T-cell (primary cell): Measurements from ENCODE around the gene SUGCT. TPM values are rescaled to one million over a fixed set of nuclear protein-coding genes. Genes with fewer than 3 reads are reported as not detected.

Source experiments
- ATAC-seq, 4 experiments: fragments of 200-7000 bp in 3 of 4; fragments of 150-1000 bp in 1 of 4; cut with Tn5 transposase; replicated peaks in 1 of 4; 1 replicate in 3 of 4; 2 replicates in 1 of 4; pipeline ENCODE4 v1.10.0; 2021; ENCODE audit warnings: moderate library complexity in 3 of 4, mild to moderate bottlenecking in 2 of 4, moderate number of reproducible peaks in 1 of 4
- CTCF ChIA-PET, 2 donors: fragments of 300-600 bp; sonication (Branson Sonifier 250); formaldehyde crosslinking; loops; one replicate each; lab custom pipeline; 2022; ENCODE audit warnings: antibody characterized with exemption in 2 of 2; lab: Charles Lee
- POLR2A ChIA-PET, 2 donors: fragments of 300-600 bp; sonication (Branson Sonifier 250); formaldehyde crosslinking; loops; one replicate each; lab custom pipeline; 2022; ENCODE audit warnings: antibody characterized with exemption in 2 of 2; lab: Charles Lee
- DNase-seq, 35 experiments: peaks; one replicate each; pipeline versions ENCODE4 v3.0.0 to v3.0.0-alpha.2; 2013 to 2023
- H3K27ac ChIP-seq: one replicate; pipeline ENCODE4 v1.5.1; 2013; ENCODE audit warnings: low read length
- H3K27me3 ChIP-seq, 2 experiments: replicated peaks in 1 of 2; 1 replicate in 1 of 2; 2 replicates in 1 of 2; pipeline versions ENCODE4 v1.6.1 to v1.7.0; 2013; ENCODE audit warnings: low read length in 1 of 2, mixed read lengths in 1 of 2; ENCODE audit not compliant: control insufficient read depth in 2 of 2, insufficient read depth in 2 of 2; ENCODE audit errors: extremely low read depth in 1 of 2
- H3K36me3 ChIP-seq, 2 donors: 1 replicate in 1 of 2; 2 replicates in 1 of 2; pipeline versions ENCODE4 v1.6.1 to v1.7.0; 2013; ENCODE audit warnings: low read length in 1 of 2; ENCODE audit not compliant: control insufficient read depth in 2 of 2, insufficient read depth in 1 of 2; ENCODE audit errors: extremely low read depth in 1 of 2
- H3K4me1 ChIP-seq, 2 experiments: 1 replicate in 1 of 2; 2 replicates in 1 of 2; pipeline versions ENCODE4 v1.6.1 to v1.7.0; 2013; ENCODE audit warnings: low read length in 2 of 2, mixed read lengths in 1 of 2; ENCODE audit not compliant: insufficient read depth in 2 of 2, control insufficient read depth in 1 of 2; ENCODE audit errors: extremely low read depth in 1 of 2
- H3K4me3 ChIP-seq, 2 donors: 1 replicate in 1 of 2; 2 replicates in 1 of 2; pipeline versions ENCODE4 v1.5.1 to v1.7.0; 2013; ENCODE audit warnings: mild to moderate bottlenecking in 2 of 2, low read length in 1 of 2, moderate library complexity in 1 of 2; ENCODE audit not compliant: control insufficient read depth in 1 of 2; ENCODE audit errors: extremely low read depth in 1 of 2
- H3K9me3 ChIP-seq: 2 replicates; pipeline ENCODE4 v1.7.0; 2013
- H3K27ac Mint-ChIP-seq, 2 donors: one replicate each; pipeline ENCODE4 v1.8.0; 2020 to 2021; ENCODE audit warnings: mild to moderate bottlenecking in 2 of 2, mixed read lengths in 2 of 2
- H3K27me3 Mint-ChIP-seq, 2 donors: one replicate each; pipeline ENCODE4 v1.8.0; 2021 to 2022; ENCODE audit warnings: mixed read lengths in 2 of 2
- H3K36me3 Mint-ChIP-seq: one replicate; pipeline ENCODE4 v1.8.0; 2021; ENCODE audit warnings: mixed read lengths
- H3K4me1 Mint-ChIP-seq, 3 donors: one replicate each; pipeline ENCODE4 v1.8.0; 2020 to 2022; ENCODE audit warnings: mixed read lengths in 3 of 3, mild to moderate bottlenecking in 1 of 3
- H3K4me3 Mint-ChIP-seq, 3 donors: one replicate each; pipeline ENCODE4 v1.8.0; 2020 to 2022; ENCODE audit warnings: mild to moderate bottlenecking in 3 of 3, mixed read lengths in 3 of 3, moderate library complexity in 3 of 3
- H3K9me3 Mint-ChIP-seq, 3 donors: one replicate each; pipeline ENCODE4 v1.8.0; 2020 to 2022; ENCODE audit warnings: mixed read lengths in 3 of 3
- WGBS: methylation state at CpG from one replicate; pipeline ENCODE4 v1.1.5; 2013; ENCODE audit warnings: missing lambda C conversion rate; ENCODE audit not compliant: insufficient coverage; 5-methylcytosine and 5-hydroxymethylcytosine counted together
- total RNA-seq, 35 experiments: library from RNA in 6 of 35; stranded (reverse) in 6 of 35; fragments of 120-200 nt in 1 of 35; gene quantifications; one replicate each; pipeline versions ENCODE4 v1.2.1 to v1.2.4 and lab custom pipeline; 2013 to 2026

The SUGCT gene
- total RNA-seq, 5 donors from 2014 or later (not counting 1 experiment from before 2014, with no cell fraction given): 1.3 to 3.1 (median 2.3) TPM

GRCh38 chr7:40777730-40778312, 643.0 kb downstream of the SUGCT start:
- ATAC-seq: no peak
- ChIA-PET CTCF (no interaction called here), POLR2A (no interaction called here)
- Histone ChIP-seq H3K9me3 (no peaks in the 10 kb centered on the region), H3K27ac (no peak overlapping the region), H3K4me3 (no peak overlapping the region), H3K36me3 (no peaks in the 10 kb centered on the region), H3K4me1 (no peaks in the 10 kb centered on the region), H3K27me3 (no peaks in the 10 kb centered on the region)
- Mint-ChIP-seq H3K4me3 (no peak overlapping the region), H3K27me3 (no peaks in the 10 kb centered on the region), H3K4me1 (no peaks in the 10 kb centered on the region), H3K27ac (no peak overlapping the region), H3K9me3 (no peaks in the 10 kb centered on the region), H3K36me3 (no peaks in the 10 kb centered on the region)
- WGBS: 63% methylated on average over 3 of the region's 5 CpGs
- DNase-seq: no peak

- Histone ChIP-seq H3K27ac (no peak overlapping the region), H3K27me3 (no peaks in the 10 kb centered on the region), H3K9me3 (no peaks in the 10 kb centered on the region), H3K4me1 (no peaks in the 10 kb centered on the region), H3K4me3 (no peak overlapping the region), H3K36me3 (no peaks in the 10 kb centered on the region)
- no CpG with 5 or more reads among the region's 1 CpG for WGBS
- ChIA-PET POLR2A (interaction anchor here in 1 of 2 donors (0.6 kb wide), 1 partner anchor 137 kb away, joined by 7 read pairs; no protein-coding TSS in a partner anchor), CTCF (no interaction called here)
- Mint-ChIP-seq H3K27ac (no peak overlapping the region), H3K9me3 (no peaks in the 10 kb centered on the region), H3K27me3 (no peaks in the 10 kb centered on the region), H3K4me1 (no peaks in the 10 kb centered on the region), H3K36me3 (no peaks in the 10 kb centered on the region), H3K4me3 (no peak overlapping the region)
- DNase-seq: no peak
- no peak for ATAC-seq
These were observed 645.7 kb downstream of the SUGCT start for GRCh38 chr7:40780460-40780859.

- ChIA-PET CTCF (no interaction called here), POLR2A (no interaction called here)
These were observed 648.0 kb downstream of the SUGCT start for GRCh38 chr7:40782836-40783235.

GRCh38 chr7:40784176-40784575, 649.4 kb downstream of the SUGCT start:
- Mint-ChIP-seq H3K4me3 (no peak overlapping the region), H3K27ac (no peak overlapping the region), H3K27me3 (no peaks in the 10 kb centered on the region), H3K4me1 (no peaks in the 10 kb centered on the region), H3K9me3 (no peaks in the 10 kb centered on the region), H3K36me3 (no peaks in the 10 kb centered on the region)
- POLR2A ChIA-PET: no interaction called here
- Histone ChIP-seq H3K9me3 (no peaks in the 10 kb centered on the region), H3K4me1 (no peaks in the 10 kb centered on the region), H3K4me3 (no peak overlapping the region), H3K27ac (no peak overlapping the region), H3K36me3 (no peaks in the 10 kb centered on the region), H3K27me3 (no peaks in the 10 kb centered on the region)
- CTCF ChIA-PET: no interaction called here
- WGBS: no CpG with 5 or more reads among the region's 2 CpGs
- ATAC-seq (no peak), DNase-seq (no peak)

More at GRCh38 chr7:40782836-40783235, 648.0 kb downstream of the SUGCT start:
- H3K27me3 ChIP-seq: no peaks in the 10 kb centered on the region
- no peaks in the 10 kb centered on the region for H3K9me3 ChIP-seq
- DNase-seq (no peak), ATAC-seq (no peak)
- H3K4me3 Mint-ChIP-seq: no peak overlapping the region
- H3K27me3 Mint-ChIP-seq: no peaks in the 10 kb centered on the region
- H3K36me3 ChIP-seq: no peaks in the 10 kb centered on the region
- no peak overlapping the region for H3K27ac ChIP-seq
- no peak overlapping the region for H3K4me3 ChIP-seq
- no peaks in the 10 kb centered on the region for H3K36me3 Mint-ChIP-seq
- H3K27ac Mint-ChIP-seq: no peak overlapping the region
- no peaks in the 10 kb centered on the region for H3K9me3 Mint-ChIP-seq
- no peaks in the 10 kb centered on the region for H3K4me1 ChIP-seq
- no peaks in the 10 kb centered on the region for H3K4me1 Mint-ChIP-seq
- WGBS: 46% methylated on average over 1 of the region's 2 CpGs

- no peaks in the 10 kb centered on the region for H3K4me1 ChIP-seq
- Mint-ChIP-seq H3K36me3 (no peaks in the 10 kb centered on the region), H3K4me1 (no peaks in the 10 kb centered on the region), H3K9me3 (no peaks in the 10 kb centered on the region), H3K4me3 (no peak overlapping the region), H3K27me3 (no peaks in the 10 kb centered on the region), H3K27ac (no peak overlapping the region)
- no peaks in the 10 kb centered on the region for H3K36me3 ChIP-seq
- H3K4me3 ChIP-seq: no peak overlapping the region
- POLR2A ChIA-PET: no interaction called here
- DNase-seq (no peak), ATAC-seq (no peak)
- no peaks in the 10 kb centered on the region for H3K27me3 ChIP-seq
- CTCF ChIA-PET: no interaction called here
- H3K27ac ChIP-seq: no peak overlapping the region
- WGBS: no CpG with 5 or more reads among the region's 1 CpG
- no peaks in the 10 kb centered on the region for H3K9me3 ChIP-seq
These were observed 652.1 kb downstream of the SUGCT start for GRCh38 chr7:40786909-40787308.

GRCh38 chr7:40793132-40793531, 658.3 kb downstream of the SUGCT start:
- WGBS: no CpG with 5 or more reads among the region's 3 CpGs
- Histone ChIP-seq H3K27ac (no peak overlapping the region), H3K4me1 (no peaks in the 10 kb centered on the region), H3K4me3 (no peak overlapping the region), H3K36me3 (no peaks in the 10 kb centered on the region), H3K27me3 (no peaks in the 10 kb centered on the region), H3K9me3 (no peaks in the 10 kb centered on the region)
- no peak for ATAC-seq
- peaks cover 0 to 4% (median 0%) of the 10 kb centered on the region in 3 donors for H3K9me3 Mint-ChIP-seq
- no peak for DNase-seq
- H3K36me3 Mint-ChIP-seq: no peaks in the 10 kb centered on the region
- CTCF ChIA-PET: no interaction called here
- no peaks in the 10 kb centered on the region for H3K27me3 Mint-ChIP-seq
- no peak overlapping the region for H3K27ac Mint-ChIP-seq
- H3K4me1 Mint-ChIP-seq: no peaks in the 10 kb centered on the region
- H3K4me3 Mint-ChIP-seq: no peak overlapping the region
- POLR2A ChIA-PET: no interaction called here

- ATAC-seq: no peak
- Mint-ChIP-seq H3K36me3 (no peaks in the 10 kb centered on the region), H3K27me3 (no peaks in the 10 kb centered on the region), H3K27ac (no peak overlapping the region), H3K9me3 (peaks cover 0 to 6% (median 0%) of the 10 kb centered on the region in 3 donors), H3K4me1 (no peaks in the 10 kb centered on the region), H3K4me3 (no peak overlapping the region)
- H3K9me3 ChIP-seq: no peaks in the 10 kb centered on the region
- no CpG with 5 or more reads among the region's 1 CpG for WGBS
- no peak overlapping the region for H3K4me3 ChIP-seq
- no peak overlapping the region for H3K27ac ChIP-seq
- H3K36me3 ChIP-seq: no peaks in the 10 kb centered on the region
- ChIA-PET CTCF (no interaction called here), POLR2A (no interaction called here)
- DNase-seq: no peak
- no peaks in the 10 kb centered on the region for H3K27me3 ChIP-seq
- no peaks in the 10 kb centered on the region for H3K4me1 ChIP-seq
These were observed 660.8 kb downstream of the SUGCT start for GRCh38 chr7:40795607-40796006.
